WTC11 (cell line): Measurements from ENCODE around the gene FXN. TPM values are rescaled to one million over a fixed set of nuclear protein-coding genes. Genes with fewer than 3 reads are reported as not detected.

Experiments used
- ATAC-seq: fragments of 200-7000 bp; cut with Tn5 transposase; 2 replicates; pipeline ENCODE4 v1.10.0; 2021; ENCODE audit warnings: mild to moderate bottlenecking, moderate library complexity
- CTCF ChIA-PET: fragments of 300-600 bp; sonication (Branson Sonifier 250); formaldehyde crosslinking; loops from one replicate; lab custom pipeline; 2021; ENCODE audit warnings: antibody characterized with exemption; lab: Charles Lee
- POLR2A ChIA-PET: fragments of 350-600 bp; sonication (Branson Sonifier 250); formaldehyde crosslinking; loops from one replicate; lab custom pipeline; 2021; ENCODE audit warnings: antibody characterized with exemption; lab: Charles Lee
- DNase-seq: peaks from one replicate; pipeline ENCODE4 v3.0.0; 2021; ENCODE audit warnings: low spot score
- H3K27ac Mint-ChIP-seq: 2 replicates; pipeline ENCODE4 v1.8.0; 2021; ENCODE audit warnings: mixed read lengths
- H3K27me3 Mint-ChIP-seq: 2 replicates; pipeline ENCODE4 v1.8.0; 2021; ENCODE audit warnings: low read depth, mild to moderate bottlenecking, moderate library complexity, mixed read lengths
- H3K36me3 Mint-ChIP-seq: 2 replicates; pipeline ENCODE4 v1.8.0; 2021; ENCODE audit warnings: mixed read lengths
- H3K4me1 Mint-ChIP-seq: 2 replicates; pipeline ENCODE4 v1.8.0; 2022; ENCODE audit warnings: mixed read lengths
- H3K4me3 Mint-ChIP-seq: 2 replicates; pipeline ENCODE4 v1.8.0; 2021; ENCODE audit warnings: mild to moderate bottlenecking, moderate library complexity, mixed read lengths
- H3K9me3 Mint-ChIP-seq: 2 replicates; pipeline ENCODE4 v1.8.0; 2021; ENCODE audit warnings: mixed read lengths
- ATF1 ChIP-seq: sonication (generic); formaldehyde crosslinking; IDR thresholded peaks from 2 replicates; pipeline ENCODE4 v1.8.1; 2023; ENCODE audit warnings: mild to moderate bottlenecking, moderate library complexity, missing genetic modification reagents
- CREB1 ChIP-seq: sonication (generic); formaldehyde crosslinking; IDR thresholded peaks from 2 replicates; pipeline ENCODE4 v1.8.0; 2023; ENCODE audit warnings: mild to moderate bottlenecking, missing genetic modification reagents
- E2F5 ChIP-seq: sonication (generic); formaldehyde crosslinking; IDR thresholded peaks from 2 replicates; pipeline ENCODE4 v1.8.1; 2022; ENCODE audit warnings: mild to moderate bottlenecking, moderate library complexity, missing genetic modification reagents
- ELF4 ChIP-seq: sonication (generic); formaldehyde crosslinking; IDR thresholded peaks from 2 replicates; pipeline ENCODE4 v1.8.1; 2022; ENCODE audit warnings: low read depth, mild to moderate bottlenecking, moderate library complexity, missing genetic modification reagents
- EMX1 ChIP-seq: fragments of 250-450 bp; sonication (Bioruptor Pico); IDR thresholded peaks from 2 replicates; pipeline ENCODE4 v1.8.0; 2021; ENCODE audit warnings: mild to moderate bottlenecking
- ERG ChIP-seq: fragments of 250-450 bp; sonication (Bioruptor Pico); IDR thresholded peaks from 2 replicates; pipeline ENCODE4 v1.8.0; 2021; ENCODE audit warnings: mild to moderate bottlenecking
- FOXK1 ChIP-seq: sonication (generic); formaldehyde crosslinking; IDR thresholded peaks from 2 replicates; pipeline ENCODE4 v1.8.0; 2022; ENCODE audit warnings: mild to moderate bottlenecking, moderate library complexity, missing genetic modification reagents
- MAX ChIP-seq: sonication (generic); formaldehyde crosslinking; IDR thresholded peaks from 2 replicates; pipeline ENCODE4 v1.8.0; 2022; ENCODE audit warnings: mild to moderate bottlenecking, missing genetic modification reagents
- NFE2L1 ChIP-seq: sonication (generic); formaldehyde crosslinking; IDR thresholded peaks from 2 replicates; pipeline ENCODE4 v1.8.1; 2023; ENCODE audit warnings: missing genetic modification reagents
- SMAD3 ChIP-seq: sonication (generic); formaldehyde crosslinking; IDR thresholded peaks from 2 replicates; pipeline ENCODE4 v1.8.0; 2022; ENCODE audit warnings: missing genetic modification reagents, mild to moderate bottlenecking, borderline replicate concordance
- USF2 ChIP-seq: sonication (generic); formaldehyde crosslinking; IDR thresholded peaks from 2 replicates; pipeline ENCODE4 v1.8.1; 2023; ENCODE audit warnings: mild to moderate bottlenecking, missing genetic modification reagents, moderate library complexity
- ZNF671 ChIP-seq: fragments of 250-450 bp; sonication (Bioruptor Pico); IDR thresholded peaks from 2 replicates; pipeline ENCODE4 v1.8.0; 2021; ENCODE audit warnings: mild to moderate bottlenecking
- total RNA-seq: library from RNA; stranded (reverse); gene quantifications from 3 replicates; pipeline ENCODE4 v1.2.3, GENCODE V29; 2021
- TF ChIP-seq, protein P1 (sequence below): sonication (generic); formaldehyde crosslinking; IDR thresholded peaks from 2 replicates; pipeline ENCODE4 v1.8.1; 2023; ENCODE audit warnings: mild to moderate bottlenecking, missing genetic modification reagents, borderline replicate concordance
- TF ChIP-seq, protein P2 (sequence below): sonication (generic); formaldehyde crosslinking; IDR thresholded peaks from 2 replicates; pipeline ENCODE4 v1.8.1; 2022; ENCODE audit warnings: low read depth, mild to moderate bottlenecking, moderate library complexity, missing genetic modification reagents, borderline replicate concordance
- TF ChIP-seq, protein P3 (sequence below): sonication (generic); formaldehyde crosslinking; conservative IDR thresholded peaks from 2 replicates; pipeline ENCODE4 v1.8.1; 2023; ENCODE audit warnings: mild to moderate bottlenecking, low read depth, missing genetic modification reagents, moderate library complexity

The FXN gene
- total RNA-seq, 1 experiment from 2014 or later = 30.6 TPM

DNA sequence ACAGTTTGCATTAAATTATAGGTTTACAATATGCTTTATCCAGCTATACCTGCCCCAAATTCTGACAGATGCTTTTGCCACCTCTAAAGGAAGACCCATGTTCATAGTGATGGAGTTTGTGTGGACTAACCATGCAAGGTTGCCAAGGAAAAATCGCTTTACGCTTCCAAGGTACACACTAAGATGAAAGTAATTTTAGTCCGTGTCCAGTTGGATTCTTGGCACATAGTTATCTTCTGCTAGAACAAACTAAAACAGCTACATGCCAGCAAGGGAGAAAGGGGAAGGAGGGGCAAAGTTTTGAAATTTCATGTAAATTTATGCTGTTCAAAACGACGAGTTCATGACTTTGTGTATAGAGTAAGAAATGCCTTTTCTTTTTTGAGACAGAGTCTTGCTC, 41.0 kb downstream of the FXN start:
- peaks cover 6% of the 10 kb centered on the region for H3K4me1 Mint-ChIP-seq
- no peak for DNase-seq
- no peak overlapping the region for H3K27ac Mint-ChIP-seq
- ChIA-PET CTCF (interaction anchor here (1.5 kb wide), 1 partner anchor 10 kb away, joined by 4 read pairs; no protein-coding TSS in a partner anchor), POLR2A (no interaction called here)
- peaks cover 15% of the 10 kb centered on the region for H3K36me3 Mint-ChIP-seq
- H3K4me3 Mint-ChIP-seq = no peak overlapping the region
- TF ChIP-seq EMX1 (CRISPR knock-in tag) = no peak
- TF ChIP-seq USF2 (CRISPR knock-in tag) = no peak
- no peaks in the 10 kb centered on the region for H3K27me3 Mint-ChIP-seq
- no peak for ATAC-seq
- H3K9me3 Mint-ChIP-seq = peaks cover 7% of the 10 kb centered on the region

DNA sequence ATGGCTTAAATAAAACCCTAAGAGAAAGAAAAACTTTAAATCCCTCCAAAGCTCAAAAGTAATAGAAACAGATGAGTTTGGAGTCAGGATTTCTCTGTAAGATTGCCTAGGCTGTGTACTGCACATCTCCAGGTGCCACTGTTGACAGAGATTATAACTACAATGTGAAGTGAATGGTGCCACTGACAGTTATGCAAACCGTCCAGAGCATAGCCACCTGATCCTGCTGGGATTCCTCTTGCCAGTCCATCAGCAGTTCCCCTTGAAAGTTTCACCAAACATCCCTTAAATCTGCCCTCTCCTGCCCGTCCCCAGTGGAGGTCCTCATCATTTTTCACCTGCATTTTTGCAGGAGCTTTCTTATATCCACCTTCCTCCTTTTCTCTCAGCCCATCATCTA, 42.5 kb downstream of the FXN start:
- Mint-ChIP-seq H3K36me3 (peaks cover 16% of the 10 kb centered on the region), H3K4me3 (no peak overlapping the region), H3K27ac (peak overlapping the region; percentile 86), H3K27me3 (no peaks in the 10 kb centered on the region), H3K9me3 (peaks cover 10% of the 10 kb centered on the region), H3K4me1 (peaks cover 6% of the 10 kb centered on the region)
- TF ChIP-seq CREB1 (CRISPR knock-in tag) = no peak
- TF ChIP-seq ZNF671 (CRISPR knock-in tag) = no peak
- TF ChIP-seq ELF4 (CRISPR knock-in tag) = no peak
- ATAC-seq (no peak), DNase-seq (no peak)
- ChIA-PET CTCF (interaction anchor here (0.5 to 1.5 kb wide), 2 partner anchors 11 to 124 kb away, joined by 3 to 4 read pairs; no protein-coding TSS in a partner anchor), POLR2A (no interaction called here)

DNA sequence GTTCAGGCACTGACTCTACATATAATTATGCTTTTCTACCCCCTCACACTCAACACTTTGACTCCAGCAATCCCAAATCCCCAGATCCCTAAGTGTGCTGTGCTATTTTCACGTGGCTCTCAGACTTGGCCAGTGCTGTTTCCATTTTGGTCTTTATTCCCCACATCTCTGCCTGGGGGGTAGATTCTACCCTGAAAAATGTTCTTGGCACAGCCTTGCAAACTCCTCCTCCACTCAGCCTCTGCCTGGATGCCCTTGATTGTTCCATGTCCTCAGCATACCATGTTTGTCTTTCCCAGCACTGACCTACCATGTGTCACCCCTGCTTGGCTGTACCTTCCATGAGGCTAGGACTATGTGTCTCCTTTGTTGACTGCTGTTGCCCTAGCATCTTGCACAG, 43.0 kb downstream of the FXN start:
- no peak for TF ChIP-seq MAX (CRISPR knock-in tag)
- no peak for TF ChIP-seq FOXK1 (CRISPR knock-in tag)
- TF ChIP-seq NFE2L1 (CRISPR knock-in tag) = no peak
- TF ChIP-seq, protein P1, sequence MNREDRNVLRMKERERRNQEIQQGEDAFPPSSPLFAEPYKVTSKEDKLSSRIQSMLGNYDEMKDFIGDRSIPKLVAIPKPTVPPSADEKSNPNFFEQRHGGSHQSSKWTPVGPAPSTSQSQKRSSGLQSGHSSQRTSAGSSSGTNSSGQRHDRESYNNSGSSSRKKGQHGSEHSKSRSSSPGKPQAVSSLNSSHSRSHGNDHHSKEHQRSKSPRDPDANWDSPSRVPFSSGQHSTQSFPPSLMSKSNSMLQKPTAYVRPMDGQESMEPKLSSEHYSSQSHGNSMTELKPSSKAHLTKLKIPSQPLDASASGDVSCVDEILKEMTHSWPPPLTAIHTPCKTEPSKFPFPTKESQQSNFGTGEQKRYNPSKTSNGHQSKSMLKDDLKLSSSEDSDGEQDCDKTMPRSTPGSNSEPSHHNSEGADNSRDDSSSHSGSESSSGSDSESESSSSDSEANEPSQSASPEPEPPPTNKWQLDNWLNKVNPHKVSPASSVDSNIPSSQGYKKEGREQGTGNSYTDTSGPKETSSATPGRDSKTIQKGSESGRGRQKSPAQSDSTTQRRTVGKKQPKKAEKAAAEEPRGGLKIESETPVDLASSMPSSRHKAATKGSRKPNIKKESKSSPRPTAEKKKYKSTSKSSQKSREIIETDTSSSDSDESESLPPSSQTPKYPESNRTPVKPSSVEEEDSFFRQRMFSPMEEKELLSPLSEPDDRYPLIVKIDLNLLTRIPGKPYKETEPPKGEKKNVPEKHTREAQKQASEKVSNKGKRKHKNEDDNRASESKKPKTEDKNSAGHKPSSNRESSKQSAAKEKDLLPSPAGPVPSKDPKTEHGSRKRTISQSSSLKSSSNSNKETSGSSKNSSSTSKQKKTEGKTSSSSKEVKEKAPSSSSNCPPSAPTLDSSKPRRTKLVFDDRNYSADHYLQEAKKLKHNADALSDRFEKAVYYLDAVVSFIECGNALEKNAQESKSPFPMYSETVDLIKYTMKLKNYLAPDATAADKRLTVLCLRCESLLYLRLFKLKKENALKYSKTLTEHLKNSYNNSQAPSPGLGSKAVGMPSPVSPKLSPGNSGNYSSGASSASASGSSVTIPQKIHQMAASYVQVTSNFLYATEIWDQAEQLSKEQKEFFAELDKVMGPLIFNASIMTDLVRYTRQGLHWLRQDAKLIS (CRISPR knock-in tag) = no peak
- TF ChIP-seq ERG (CRISPR knock-in tag) = no peak
- TF ChIP-seq E2F5 (CRISPR knock-in tag) = no peak
- no peak for TF ChIP-seq SMAD3
- no peak overlapping the region for H3K4me3 Mint-ChIP-seq
- no peak for DNase-seq
- CTCF ChIA-PET = no interaction called here
- ATAC-seq = no peak
- H3K36me3 Mint-ChIP-seq = peaks cover 11% of the 10 kb centered on the region
- no peaks in the 10 kb centered on the region for H3K27me3 Mint-ChIP-seq
- peaks cover 6% of the 10 kb centered on the region for H3K4me1 Mint-ChIP-seq
- peak overlapping the region; percentile 86 for H3K27ac Mint-ChIP-seq
- H3K9me3 Mint-ChIP-seq = peaks cover 10% of the 10 kb centered on the region
- POLR2A ChIA-PET = no interaction called here

DNA sequence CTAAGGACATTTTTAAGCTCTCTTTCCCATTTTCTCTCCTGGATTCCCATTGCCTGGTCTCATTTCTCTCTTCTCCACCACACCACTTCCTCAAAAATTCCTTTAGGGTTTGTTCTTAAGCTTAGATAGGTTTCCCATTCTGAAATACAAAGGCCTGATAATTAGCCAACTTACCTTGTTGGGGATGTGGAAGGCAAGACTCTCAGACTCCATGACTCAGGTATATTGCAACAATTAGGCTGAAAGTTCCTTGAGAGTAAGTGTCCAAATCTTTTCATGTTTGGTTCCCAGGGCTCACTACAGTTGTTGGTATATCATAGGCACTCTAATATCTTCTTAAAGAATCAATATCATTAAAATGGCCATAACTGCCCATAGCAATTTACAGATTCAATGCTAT, 43.6 kb downstream of the FXN start:
- H3K4me1 Mint-ChIP-seq = peaks cover 7% of the 10 kb centered on the region
- H3K9me3 Mint-ChIP-seq = peaks cover 10% of the 10 kb centered on the region
- ChIA-PET POLR2A (no interaction called here), CTCF (no interaction called here)
- ATAC-seq = no peak
- H3K27me3 Mint-ChIP-seq = no peaks in the 10 kb centered on the region
- no peak for DNase-seq
- H3K27ac Mint-ChIP-seq = no peak overlapping the region
- H3K36me3 Mint-ChIP-seq = peaks cover 11% of the 10 kb centered on the region
- H3K4me3 Mint-ChIP-seq = no peak overlapping the region
- no peak for TF ChIP-seq ATF1 (CRISPR knock-in tag)
- TF ChIP-seq, protein P2, sequence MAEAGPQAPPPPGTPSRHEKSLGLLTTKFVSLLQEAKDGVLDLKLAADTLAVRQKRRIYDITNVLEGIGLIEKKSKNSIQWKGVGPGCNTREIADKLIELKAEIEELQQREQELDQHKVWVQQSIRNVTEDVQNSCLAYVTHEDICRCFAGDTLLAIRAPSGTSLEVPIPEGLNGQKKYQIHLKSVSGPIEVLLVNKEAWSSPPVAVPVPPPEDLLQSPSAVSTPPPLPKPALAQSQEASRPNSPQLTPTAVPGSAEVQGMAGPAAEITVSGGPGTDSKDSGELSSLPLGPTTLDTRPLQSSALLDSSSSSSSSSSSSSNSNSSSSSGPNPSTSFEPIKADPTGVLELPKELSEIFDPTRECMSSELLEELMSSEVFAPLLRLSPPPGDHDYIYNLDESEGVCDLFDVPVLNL (CRISPR knock-in tag) = no peak
- TF ChIP-seq, protein P3, sequence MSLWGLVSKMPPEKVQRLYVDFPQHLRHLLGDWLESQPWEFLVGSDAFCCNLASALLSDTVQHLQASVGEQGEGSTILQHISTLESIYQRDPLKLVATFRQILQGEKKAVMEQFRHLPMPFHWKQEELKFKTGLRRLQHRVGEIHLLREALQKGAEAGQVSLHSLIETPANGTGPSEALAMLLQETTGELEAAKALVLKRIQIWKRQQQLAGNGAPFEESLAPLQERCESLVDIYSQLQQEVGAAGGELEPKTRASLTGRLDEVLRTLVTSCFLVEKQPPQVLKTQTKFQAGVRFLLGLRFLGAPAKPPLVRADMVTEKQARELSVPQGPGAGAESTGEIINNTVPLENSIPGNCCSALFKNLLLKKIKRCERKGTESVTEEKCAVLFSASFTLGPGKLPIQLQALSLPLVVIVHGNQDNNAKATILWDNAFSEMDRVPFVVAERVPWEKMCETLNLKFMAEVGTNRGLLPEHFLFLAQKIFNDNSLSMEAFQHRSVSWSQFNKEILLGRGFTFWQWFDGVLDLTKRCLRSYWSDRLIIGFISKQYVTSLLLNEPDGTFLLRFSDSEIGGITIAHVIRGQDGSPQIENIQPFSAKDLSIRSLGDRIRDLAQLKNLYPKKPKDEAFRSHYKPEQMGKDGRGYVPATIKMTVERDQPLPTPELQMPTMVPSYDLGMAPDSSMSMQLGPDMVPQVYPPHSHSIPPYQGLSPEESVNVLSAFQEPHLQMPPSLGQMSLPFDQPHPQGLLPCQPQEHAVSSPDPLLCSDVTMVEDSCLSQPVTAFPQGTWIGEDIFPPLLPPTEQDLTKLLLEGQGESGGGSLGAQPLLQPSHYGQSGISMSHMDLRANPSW = no peak
